ENCODE measurements around the gene VWA2. TPM values are rescaled to one million over a fixed set of nuclear protein-coding genes. Genes with fewer than 3 reads are reported as not detected.

The VWA2 gene
- polyA plus RNA-seq, 3 donors: not detected

GRCh38 chr10:114220281-114220680 is 18.8 kb upstream of the VWA2 start:
- Histone ChIP-seq H2AFZ (ENCODE audit: insufficient read depth, low read depth, low read length, poor library complexity, severe bottlenecking) (no peak overlapping the region), H3K9ac (ENCODE audit: insufficient read depth, low read length, poor library complexity, severe bottlenecking) (no peak overlapping the region), H3K79me2 (ENCODE audit: insufficient read depth, low read length) (no peaks in the 10 kb centered on the region), H3K27me3 (ENCODE audit: control insufficient read depth in 2 of 2, insufficient read depth in 2 of 2, low read length in 2 of 2) (peaks cover 0 to 5% of the 10 kb centered on the region in 2 donors), H3K9me3 (replicated peaks in 1 of 2; ENCODE audit: control insufficient read depth in 1 of 2, insufficient read depth in 1 of 2, low read length in 2 of 2) (no peaks in the 10 kb centered on the region), H3K4me3 (replicated peaks in 1 of 3; ENCODE audit: low read depth in 2 of 3, low read length in 3 of 3) (no peak overlapping the region), H3K36me3 (replicated peaks in 1 of 2; ENCODE audit: control insufficient read depth in 1 of 2, insufficient read depth in 2 of 2, low read length in 2 of 2) (no peaks in the 10 kb centered on the region), H4K20me1 (ENCODE audit: insufficient read depth, low read length) (no peaks in the 10 kb centered on the region), H3K27ac (ENCODE audit: low read depth in 1 of 2, low read length in 2 of 2) (no peak overlapping the region), H3K4me2 (replicated peaks; ENCODE audit: extremely low read depth, low read length, poor library complexity, severe bottlenecking) (no peak overlapping the region), H3K4me1 (ENCODE audit: control insufficient read depth in 1 of 2, insufficient read depth in 2 of 2, low read length in 2 of 2) (no peaks in the 10 kb centered on the region)
- H3K27me3 Mint-ChIP-seq (ENCODE audit: low read depth in 3 of 3): peaks cover 0 to 13% (median 1%) of the 10 kb centered on the region in 3 donors
- H3K27ac Mint-ChIP-seq: no peak overlapping the region
- no peak for TF ChIP-seq CTCF (IDR thresholded peaks at IDR 0.05)
- no peak for DNase-seq
- no peak overlapping the region for H3K4me3 Mint-ChIP-seq
- peaks cover 0 to 5% (median 0%) of the 10 kb centered on the region in 7 donors for H3K9me3 Mint-ChIP-seq
- WGBS (ENCODE audit: insufficient coverage): no CpG with 5 or more reads among the region's 2 CpGs
- no peaks in the 10 kb centered on the region for H3K4me1 Mint-ChIP-seq
- H3K36me3 Mint-ChIP-seq: no peaks in the 10 kb centered on the region
- intact Hi-C loops (cut with micrococcal nuclease): no loop called here

- no peak overlapping the region for H3K27ac Mint-ChIP-seq
- WGBS (ENCODE audit: insufficient coverage): no CpG with 5 or more reads among the region's 4 CpGs
- DNase-seq: no peak
These were observed 17.8 kb upstream of the VWA2 start for GRCh38 chr10:114221235-114221634.

More at GRCh38 chr10:114221235-114221634, 17.8 kb upstream of the VWA2 start:
- Mint-ChIP-seq H3K4me1 (no peaks in the 10 kb centered on the region), H3K36me3 (no peaks in the 10 kb centered on the region), H3K4me3 (no peak overlapping the region), H3K27me3 (ENCODE audit: low read depth in 3 of 3) (peaks cover 1 to 16% (median 2%) of the 10 kb centered on the region in 3 donors), H3K9me3 (peaks cover 0 to 5% (median 0%) of the 10 kb centered on the region in 7 donors)
- Histone ChIP-seq H3K79me2 (ENCODE audit: insufficient read depth, low read length) (no peaks in the 10 kb centered on the region), H2AFZ (ENCODE audit: insufficient read depth, low read depth, low read length, poor library complexity, severe bottlenecking) (no peak overlapping the region), H3K36me3 (replicated peaks in 1 of 2; ENCODE audit: control insufficient read depth in 1 of 2, insufficient read depth in 2 of 2, low read length in 2 of 2) (no peaks in the 10 kb centered on the region), H3K9me3 (replicated peaks in 1 of 2; ENCODE audit: control insufficient read depth in 1 of 2, insufficient read depth in 1 of 2, low read length in 2 of 2) (no peaks in the 10 kb centered on the region), H3K27me3 (ENCODE audit: control insufficient read depth in 2 of 2, insufficient read depth in 2 of 2, low read length in 2 of 2) (peaks cover 2 to 5% of the 10 kb centered on the region in 2 donors), H3K4me3 (replicated peaks in 1 of 3; ENCODE audit: low read depth in 2 of 3, low read length in 3 of 3) (no peak overlapping the region), H3K9ac (ENCODE audit: insufficient read depth, low read length, poor library complexity, severe bottlenecking) (no peak overlapping the region), H4K20me1 (ENCODE audit: insufficient read depth, low read length) (no peaks in the 10 kb centered on the region), H3K4me1 (ENCODE audit: control insufficient read depth in 1 of 2, insufficient read depth in 2 of 2, low read length in 2 of 2) (no peaks in the 10 kb centered on the region), H3K4me2 (replicated peaks; ENCODE audit: extremely low read depth, low read length, poor library complexity, severe bottlenecking) (no peak overlapping the region), H3K27ac (ENCODE audit: low read depth in 1 of 2, low read length in 2 of 2) (no peak overlapping the region)
- TF ChIP-seq CTCF (IDR thresholded peaks at IDR 0.05): no peak
- intact Hi-C loops (cut with micrococcal nuclease): no loop called here

All from CD14-positive monocyte (primary cell).